ENCODE data around the gene MEGF8. TPM values are rescaled to one million over a fixed set of nuclear protein-coding genes. Genes with fewer than 3 reads are reported as not detected.

Gene MEGF8
- total and polyA plus RNA-seq, 10 of the 15 experiments (the other 5 are each of a cell fraction or from before 2014, with no cell fraction given) = 0.43 to 12.8 (median 2.7) TPM

- TF ChIP-seq SPI1 (IDR thresholded peaks at IDR 0.05; ENCODE audit: borderline replicate concordance, insufficient read depth, low read depth, low read length) = no peak
- TF ChIP-seq ATF7 (IDR thresholded peaks at IDR 0.05; ENCODE audit: low read depth) = peak; percentile 77
- no peak for TF ChIP-seq CREM (IDR thresholded peaks at IDR 0.05; ENCODE audit: low read depth)
- no peak for TF ChIP-seq DPF2 (IDR thresholded peaks at IDR 0.05)
- TF ChIP-seq LARP7 (IDR thresholded peaks at IDR 0.05) = no peak
- TF ChIP-seq SUZ12 (IDR thresholded peaks at IDR 0.05; ENCODE audit: unreplicated experiment) = no peak
- no peak for TF ChIP-seq RB1 (IDR thresholded peaks at IDR 0.05; ENCODE audit: borderline replicate concordance)
- TF ChIP-seq MEF2B (IDR thresholded peaks at IDR 0.05; ENCODE audit: partially characterized antibody, poor library complexity, severe bottlenecking) = peak; percentile 22
Measured at GRCh38 chr19:42420055-42420544, 94.7 kb downstream of the MEGF8 start (continued).

DNA sequence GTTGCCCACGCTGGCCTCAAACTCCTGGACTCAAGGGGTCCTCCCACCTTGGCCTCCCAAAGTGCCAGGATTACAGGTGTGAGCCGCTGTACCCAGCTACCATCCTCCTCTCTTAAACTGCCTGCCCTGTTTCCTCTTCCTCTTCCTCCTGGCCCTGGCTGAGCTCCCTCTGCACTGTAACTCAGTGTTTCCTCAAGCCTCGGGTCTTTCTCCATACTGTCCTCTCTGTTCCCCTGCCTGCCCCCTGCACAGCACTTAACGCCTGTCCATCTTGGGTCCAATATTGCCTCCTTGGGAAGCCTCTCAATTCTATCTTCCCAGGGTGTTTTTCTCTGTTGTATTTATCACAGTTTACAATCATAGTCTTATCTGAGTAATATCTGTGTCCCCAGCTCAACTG, 95.7 kb downstream of the MEGF8 start:
- TF ChIP-seq RELB (IDR thresholded peaks at IDR 0.05; ENCODE audit: low read depth) (no peak), YBX1 (IDR thresholded peaks at IDR 0.05) (no peak), POU2F2 (IDR thresholded peaks at IDR 0.05; ENCODE audit: borderline replicate concordance, low read depth, low read length) (no peak)
- TF ChIP-seq, protein P1, sequence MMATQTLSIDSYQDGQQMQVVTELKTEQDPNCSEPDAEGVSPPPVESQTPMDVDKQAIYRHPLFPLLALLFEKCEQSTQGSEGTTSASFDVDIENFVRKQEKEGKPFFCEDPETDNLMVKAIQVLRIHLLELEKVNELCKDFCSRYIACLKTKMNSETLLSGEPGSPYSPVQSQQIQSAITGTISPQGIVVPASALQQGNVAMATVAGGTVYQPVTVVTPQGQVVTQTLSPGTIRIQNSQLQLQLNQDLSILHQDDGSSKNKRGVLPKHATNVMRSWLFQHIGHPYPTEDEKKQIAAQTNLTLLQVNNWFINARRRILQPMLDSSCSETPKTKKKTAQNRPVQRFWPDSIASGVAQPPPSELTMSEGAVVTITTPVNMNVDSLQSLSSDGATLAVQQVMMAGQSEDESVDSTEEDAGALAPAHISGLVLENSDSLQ (IDR thresholded peaks at IDR 0.05) = no peak
- Histone ChIP-seq H3K4me3 (no peak overlapping the region), H3K9ac (ENCODE audit: control insufficient read depth, insufficient read depth, low read length) (no peak overlapping the region), H3K36me3 (ENCODE audit: control insufficient read depth in 2 of 2, insufficient read depth in 2 of 2, low read length in 1 of 2) (no peaks in the 10 kb centered on the region), H3K27ac (ENCODE audit: control insufficient read depth, insufficient read depth) (no peak overlapping the region), H2AFZ (ENCODE audit: control insufficient read depth, low read depth, low read length) (no peak overlapping the region), H3K79me2 (ENCODE audit: control insufficient read depth, insufficient read depth, low read length) (peaks cover 4% of the 10 kb centered on the region), H3K27me3 (replicated peaks in 1 of 2; ENCODE audit: control insufficient read depth in 2 of 2, insufficient read depth in 2 of 2, low read length in 1 of 2) (no peaks in the 10 kb centered on the region), H3K4me2 (ENCODE audit: control insufficient read depth, insufficient read depth) (no peak overlapping the region), H3K4me1 (ENCODE audit: control insufficient read depth, insufficient read depth, low read length) (peaks cover 16% of the 10 kb centered on the region), H4K20me1 (ENCODE audit: control insufficient read depth, insufficient read depth) (no peaks in the 10 kb centered on the region), H3K9me3 (replicated peaks; ENCODE audit: control insufficient read depth, insufficient read depth, low read length) (no peaks in the 10 kb centered on the region)
- FAIRE-seq = no peak
- ChIA-PET SMC1A (ENCODE audit: uncharacterized antibody, unreplicated experiment) (interaction anchor here (1.9 to 3.5 kb wide), 3 partner anchors 13 to 25 kb away, joined by 7 to 15 read pairs (median 8); no protein-coding TSS in a partner anchor), POLR2A (interaction anchor here (0.9 to 2.3 kb wide), 2 partner anchors 13 to 24 kb away, joined by 3 to 5 read pairs; no protein-coding TSS in a partner anchor), RAD21 (ENCODE audit: unreplicated experiment) (interaction anchor here (0.7 to 2.1 kb wide), 4 partner anchors 10 to 20 kb away, joined by 3 to 15 read pairs (median 4); no protein-coding TSS in a partner anchor), CTCF (interaction anchor here (2.0 to 6.8 kb wide), 5 partner anchors 12 to 25 kb away, joined by 10 to 95 read pairs (median 22); no protein-coding TSS in a partner anchor)
- intact Hi-C loops (cut with micrococcal nuclease; ENCODE audit: unreplicated experiment) = loop anchor here (5.0 kb wide), 1 partner anchor 94 kb away; the partner anchor contains the start of gene MEGF8
- no peak for ATAC-seq
- no TSS peak for BruUV-seq (replicated peaks)
- no peak for DNase-seq (ENCODE audit: low read depth, low spot score)
- in situ Hi-C loops (cut with MboI) = no loop called here
- 73% methylated on average over 4 of the region's 4 CpGs for WGBS (ENCODE audit: insufficient coverage, insufficient replicate concordance, low lambda C conversion rate, missing lambda C conversion rate)

All from GM12878 (cell line).